LNCAP (cell line): ENCODE data around the gene DHRSX.

ENCODE experiments used
- CTCF ChIP-seq: fragments of 450-650 bp; IDR thresholded peaks from 2 replicates; pipeline ENCODE4 v1.5.1; 2017; ENCODE audit warnings: mild to moderate bottlenecking

Gene DHRSX

GRCh38 chrX:2526390-2526789, 25.6 kb upstream of the DHRSX start:
- no peak for TF ChIP-seq CTCF

- TF ChIP-seq CTCF = no peak
These were observed 23.1 kb upstream of the DHRSX start for GRCh38 chrX:2523911-2524310.

- no peak for TF ChIP-seq CTCF
These were observed 21.2 kb upstream of the DHRSX start for GRCh38 chrX:2521927-2522386.

GRCh38 chrX:2521092-2521926, 20.5 kb upstream of the DHRSX start:
- no peak for TF ChIP-seq CTCF

GRCh38 chrX:2520539-2520938, 19.8 kb upstream of the DHRSX start:
- no peak for TF ChIP-seq CTCF

- no peak for TF ChIP-seq CTCF
These were observed 16.3 kb upstream of the DHRSX start for GRCh38 chrX:2517055-2517454.

- TF ChIP-seq CTCF = no peak
These were observed 15.8 kb upstream of the DHRSX start for GRCh38 chrX:2516623-2517022.
